HG03558 (cell line): ENCODE data around the gene TUBB8B.
"Not testable (repeated sequence)": the region's sequence is repeated elsewhere in the genome, so short reads cannot be mapped to it uniquely, and the experiment has no call there.

Experiments used
- ATAC-seq: cut with Tn5 transposase; IDR thresholded peaks from one replicate; pipeline ENCODE4 v1.9.1; 2021; ENCODE audit warnings: moderate number of reproducible peaks; ENCODE audit not compliant: unreplicated experiment; ENCODE audit errors: extremely low read depth

TUBB8B gene

GRCh38 chr18:49176-49665, at the start of gene TUBB8B:
TSS of gene TUBB8B (minus strand) at chr18:49615. CDS start at chr18:49557, 58 bp downstream.
- ATAC-seq: not testable (repeated sequence)

GRCh38 chr18:97252-97914, 48.0 kb upstream of the TUBB8B start:
- ATAC-seq: peak; percentile 91

GRCh38 chr18:96767-97131, 47.3 kb upstream of the TUBB8B start:
- not testable (repeated sequence) for ATAC-seq

- ATAC-seq: not testable (repeated sequence)
Observed at GRCh38 chr18:96101-96766, 46.8 kb upstream of the TUBB8B start.

DNA sequence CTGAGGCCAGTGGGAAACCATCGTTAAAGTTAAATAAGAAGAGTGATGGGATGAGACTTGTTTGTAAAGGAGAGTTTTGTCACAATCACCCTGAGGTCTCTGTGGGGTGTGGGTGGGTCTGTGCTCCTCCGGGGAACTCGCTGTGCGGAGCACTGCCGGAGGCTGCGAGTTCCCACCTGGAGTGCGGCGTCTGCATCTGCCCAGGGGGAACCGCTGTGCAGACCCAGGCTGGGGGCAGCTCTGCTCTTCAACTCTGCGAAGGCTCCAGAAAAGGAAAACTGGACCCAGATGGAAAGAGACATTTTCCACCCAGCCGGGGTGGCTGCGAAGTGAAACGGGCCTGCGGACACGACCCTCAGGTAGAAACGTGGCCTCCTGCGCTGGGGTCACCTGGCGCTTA, 46.2 kb upstream of the TUBB8B start:
- ATAC-seq: not testable (repeated sequence)

DNA sequence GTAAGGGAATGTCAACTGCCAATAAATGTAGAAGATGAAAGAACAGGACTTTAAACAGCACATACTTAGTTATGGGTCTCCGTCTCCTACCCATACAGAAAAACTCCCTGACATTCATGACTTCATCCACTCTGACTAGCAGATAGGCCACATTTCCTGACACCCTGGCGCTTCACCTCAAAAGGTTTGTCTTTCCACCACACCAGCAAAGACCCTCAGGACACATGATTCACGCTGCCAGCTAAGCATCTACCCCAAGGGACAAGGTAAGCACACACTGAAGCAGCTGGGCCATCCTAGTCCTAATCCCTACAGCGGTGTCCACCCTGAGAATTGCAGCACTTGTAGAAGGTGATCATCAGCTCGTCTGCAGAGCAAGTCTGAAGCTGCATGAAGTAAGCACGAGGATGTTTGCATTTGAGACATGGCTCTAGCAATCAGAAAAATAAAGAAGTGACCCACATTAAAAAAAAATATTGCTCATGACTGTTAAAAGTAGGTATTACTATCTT, 44.5 kb upstream of the TUBB8B start:
- not testable (repeated sequence) for ATAC-seq

DNA sequence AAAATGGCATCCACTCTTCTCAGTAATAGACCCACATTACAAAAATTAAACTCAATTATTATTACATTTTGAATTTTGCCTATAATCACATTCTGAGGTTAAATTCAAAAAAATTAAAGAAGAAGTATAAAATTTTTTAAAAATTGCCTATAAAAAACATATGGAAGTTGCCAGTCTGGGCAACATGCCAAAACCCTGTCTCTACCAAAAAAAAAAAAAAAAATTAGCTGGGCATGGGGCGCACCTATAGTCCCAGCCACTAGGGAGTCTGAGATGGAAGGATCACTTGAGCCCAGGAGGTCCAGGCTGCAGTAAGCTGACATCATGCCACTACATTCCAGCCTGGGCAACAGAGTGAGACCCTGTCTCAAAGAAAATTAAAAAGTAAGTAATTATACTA, 42.1 kb upstream of the TUBB8B start:
- not testable (repeated sequence) for ATAC-seq

GRCh38 chr18:90396-91193, 41.2 kb upstream of the TUBB8B start:
- ATAC-seq: not testable (repeated sequence)

DNA sequence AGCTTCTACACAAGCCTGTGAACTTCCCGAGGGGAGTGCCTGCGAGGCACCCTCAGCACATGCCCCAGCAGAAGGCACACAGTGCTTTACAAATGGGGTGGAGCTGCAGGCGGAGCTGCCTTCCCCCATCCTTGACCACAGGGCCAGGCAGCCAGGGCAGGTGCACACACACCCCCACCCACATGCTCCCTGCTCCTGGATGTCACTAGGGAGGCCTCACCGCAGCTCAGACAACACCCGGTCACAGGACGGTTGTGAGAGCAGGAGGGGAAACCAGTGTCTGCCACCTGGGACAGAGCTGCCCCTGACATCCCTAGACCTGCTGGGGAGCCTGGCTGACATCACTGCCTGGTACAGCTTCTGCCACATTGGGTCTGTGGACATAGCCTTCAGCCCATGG, 39.7 kb upstream of the TUBB8B start:
- ATAC-seq: not testable (repeated sequence)

GRCh38 chr18:84801-85200, 35.4 kb upstream of the TUBB8B start:
- not testable (repeated sequence) for ATAC-seq

DNA sequence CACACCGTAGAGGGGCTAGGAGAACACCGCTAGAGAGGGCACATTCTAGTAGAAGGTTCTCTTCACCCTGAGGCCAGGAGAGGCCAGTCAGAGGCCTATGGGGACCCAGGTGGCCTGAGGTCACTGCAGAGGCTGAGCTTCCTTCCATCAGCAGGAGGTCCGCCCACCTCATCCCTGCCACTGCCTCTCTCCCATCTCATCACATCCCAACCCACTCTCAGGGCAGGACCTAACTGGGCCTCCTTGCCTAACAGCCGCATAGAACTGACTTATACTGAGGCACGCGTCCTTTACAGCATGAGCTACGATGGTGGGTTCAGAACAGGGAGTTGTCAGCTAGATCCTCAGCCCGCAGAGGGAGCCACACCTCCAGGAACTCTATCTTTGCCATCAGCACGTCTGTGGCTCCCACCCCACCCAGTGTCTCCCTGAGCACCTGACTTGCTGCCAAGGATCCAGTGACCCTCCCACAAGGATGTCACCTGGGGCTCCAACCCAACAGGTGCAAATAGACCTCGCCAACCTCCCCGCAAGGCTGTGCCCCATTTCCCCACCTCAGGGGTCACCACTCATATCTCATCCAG, 33.3 kb upstream of the TUBB8B start:
- not testable (repeated sequence) for ATAC-seq

DNA sequence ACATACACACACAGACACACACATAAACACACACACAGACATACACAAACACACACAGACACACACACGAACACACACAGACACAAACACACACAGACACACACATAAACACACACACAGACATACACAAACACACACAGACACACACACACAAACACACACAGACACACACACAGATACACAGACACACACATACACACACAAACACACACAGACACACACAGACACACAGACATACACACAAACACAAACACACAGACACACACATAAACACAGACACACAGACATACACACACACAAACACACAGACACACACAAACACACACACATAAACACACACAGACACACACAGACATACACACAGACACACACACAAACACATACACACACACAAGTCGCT, 31.5 kb upstream of the TUBB8B start:
- not testable (repeated sequence) for ATAC-seq

DNA sequence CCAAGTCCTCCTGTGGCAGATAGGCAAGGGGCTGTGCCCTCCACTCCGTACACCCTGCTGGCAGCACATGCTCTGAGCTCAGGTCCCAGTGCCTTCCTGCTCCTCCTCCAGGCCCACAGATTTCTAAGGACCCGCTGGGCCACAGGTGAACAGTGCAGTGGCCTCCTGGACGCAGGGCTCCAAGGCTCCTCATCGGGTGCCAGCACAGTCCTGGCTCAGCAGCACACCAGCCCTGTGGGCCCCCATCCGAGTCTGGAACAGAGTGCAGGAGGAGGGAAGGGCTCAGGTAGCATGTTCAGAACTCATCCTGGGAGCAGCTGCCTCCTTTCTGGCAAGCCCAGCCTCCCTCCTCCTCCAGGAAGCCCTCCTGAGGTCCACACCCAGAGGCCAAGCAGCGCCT, 30.8 kb upstream of the TUBB8B start:
- ATAC-seq: not testable (repeated sequence)

DNA sequence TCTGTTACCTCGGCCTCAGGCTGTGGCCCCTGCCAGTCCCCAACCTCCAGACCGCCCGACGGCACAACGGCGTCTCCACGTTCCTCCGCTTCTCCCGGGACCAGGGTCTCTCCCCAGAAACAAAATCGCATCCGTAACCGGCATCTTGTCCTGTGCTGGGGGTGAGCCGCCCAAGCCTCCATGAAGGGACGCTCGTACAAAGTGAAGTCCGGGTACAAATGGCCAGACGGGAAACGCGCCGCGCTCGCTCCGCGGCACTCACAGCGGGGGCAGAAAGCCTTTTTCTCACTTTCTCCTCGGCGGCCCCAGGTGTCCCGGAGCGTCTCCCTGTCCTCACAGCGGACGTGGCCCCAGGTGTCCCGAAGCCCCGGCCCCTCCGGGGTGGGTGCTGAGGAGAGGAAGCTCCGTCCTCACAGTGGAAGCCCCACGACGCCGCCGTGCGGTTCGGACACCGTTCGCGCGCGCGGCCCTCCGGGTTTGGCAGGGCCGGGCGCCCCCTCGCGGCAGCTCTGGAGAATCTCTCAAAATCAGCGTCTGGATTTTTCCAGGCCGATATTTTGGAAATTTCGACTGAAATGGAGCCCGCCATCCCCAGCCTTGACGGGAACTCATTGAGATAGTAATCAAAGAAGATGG, 26.2 kb upstream of the TUBB8B start:
- not testable (repeated sequence) for ATAC-seq

GRCh38 chr18:73181-73777, 23.9 kb upstream of the TUBB8B start:
- not testable (repeated sequence) for ATAC-seq

- ATAC-seq: not testable (repeated sequence)
Observed at GRCh38 chr18:67701-68100, 18.3 kb upstream of the TUBB8B start.

GRCh38 chr18:64279-64678, 14.9 kb upstream of the TUBB8B start:
- not testable (repeated sequence) for ATAC-seq

DNA sequence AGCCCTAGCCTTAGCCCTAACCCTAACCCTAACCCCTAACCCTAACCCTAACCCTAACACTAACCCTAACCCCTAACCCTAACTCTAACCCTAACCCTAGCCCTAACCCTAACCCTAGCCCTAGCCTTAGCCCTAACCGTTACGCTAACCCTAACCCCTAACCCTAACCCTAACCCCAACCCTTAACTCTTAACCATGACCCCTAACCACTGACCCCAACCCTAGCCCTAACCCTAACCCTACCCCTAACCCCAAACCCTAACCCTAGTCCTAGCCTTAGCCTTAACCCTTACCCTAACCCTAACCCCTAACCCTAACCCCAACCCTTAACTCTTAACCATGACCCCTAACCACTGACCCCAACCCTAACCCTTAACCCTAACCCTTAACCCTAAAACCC, 14.2 kb upstream of the TUBB8B start:
- not testable (repeated sequence) for ATAC-seq

DNA sequence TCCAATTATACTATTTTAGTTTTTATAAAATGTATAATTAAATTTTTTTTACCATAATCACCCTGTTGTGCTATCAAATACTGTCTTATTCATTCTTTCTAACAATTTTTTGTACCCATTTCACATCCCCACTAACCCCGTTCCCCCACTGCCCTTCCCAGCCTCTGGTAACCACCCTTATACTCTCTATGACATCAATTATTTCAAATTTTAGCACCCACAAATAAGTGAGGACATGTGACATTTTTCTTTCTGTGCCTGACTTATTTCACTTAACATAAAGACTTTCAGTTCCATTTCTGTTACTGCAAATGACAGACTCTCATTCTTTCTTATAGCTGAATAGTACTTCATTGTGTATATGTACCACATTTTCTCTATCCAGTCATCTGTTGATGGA, 5.0 kb upstream of the TUBB8B start:
- not testable (repeated sequence) for ATAC-seq
